ENCODE data around the gene NEDD8.
"Not testable (repeated sequence)": the region's sequence is repeated elsewhere in the genome, so short reads cannot be mapped to it uniquely, and the experiment has no call there.

- TF ChIP-seq SUZ12 (IDR thresholded peaks at IDR 0.05; ENCODE audit: extremely low read depth, insufficient read depth, insufficient read length); YY1 (IDR thresholded peaks at IDR 0.05; ENCODE audit: insufficient read depth, insufficient read length); ZNF274 (IDR thresholded peaks at IDR 0.05; ENCODE audit: low read depth, low read length): not testable (repeated sequence)
These were observed 13.2 kb upstream of the NEDD8 start for GRCh38 chr14:24245350-24245749.

Data from NT2/D1 (cell line).